DMS153 (cell line): Measurements from ENCODE around the gene ACTL7B.
A peak's percentile ranks its signal among the peaks of the same experiment; 100 is the strongest.
"Not testable (repeated sequence)": the region's sequence is repeated elsewhere in the genome, so short reads cannot be mapped to it uniquely, and the experiment has no call there.

Source experiments
- DNase-seq: peaks from one replicate; lab custom pipeline; 2025; lab: John Stamatoyannopoulos, UW

ACTL7B gene

GRCh38 chr9:108844391-108844790 lies 11.4 kb downstream of the ACTL7B start:
- DNase-seq, result no peak

GRCh38 chr9:108842610-108843295 lies 13.0 kb downstream of the ACTL7B start:
- DNase-seq, result no peak

GRCh38 chr9:108839561-108839960 lies 16.2 kb downstream of the ACTL7B start:
- not testable (repeated sequence) for DNase-seq

- no peak for DNase-seq
Observed at GRCh38 chr9:108838017-108838416, 17.8 kb downstream of the ACTL7B start.

- no peak for DNase-seq
Observed at GRCh38 chr9:108837530-108837929, 18.3 kb downstream of the ACTL7B start.

GRCh38 chr9:108836781-108837180 lies 19.0 kb downstream of the ACTL7B start:
- DNase-seq, result no peak

GRCh38 chr9:108836319-108836718 lies 19.5 kb downstream of the ACTL7B start:
- DNase-seq, result no peak

- no peak for DNase-seq
Observed at GRCh38 chr9:108835831-108836230, 20.0 kb downstream of the ACTL7B start.

GRCh38 chr9:108834959-108835665 lies 20.7 kb downstream of the ACTL7B start:
- DNase-seq, result no peak

GRCh38 chr9:108832179-108832500 lies 23.6 kb downstream of the ACTL7B start:
- DNase-seq, result no peak

- DNase-seq, result no peak
Observed at GRCh38 chr9:108831496-108832178, 24.1 kb downstream of the ACTL7B start.

GRCh38 chr9:108830272-108830671 lies 25.5 kb downstream of the ACTL7B start:
- DNase-seq, result no peak

GRCh38 chr9:108823829-108824228 lies 32.0 kb downstream of the ACTL7B start:
- DNase-seq, result no peak

- DNase-seq, result no peak
Observed at GRCh38 chr9:108816037-108816436, 39.7 kb downstream of the ACTL7B start.

GRCh38 chr9:108815156-108815555 lies 40.6 kb downstream of the ACTL7B start:
- DNase-seq, result no peak

GRCh38 chr9:108813951-108814601 lies 41.7 kb downstream of the ACTL7B start:
- DNase-seq, result peak; percentile 76

- no peak for DNase-seq
Observed at GRCh38 chr9:108812396-108813025, 43.3 kb downstream of the ACTL7B start.

- DNase-seq, result peak; percentile 87
Observed at GRCh38 chr9:108811944-108812343, 43.8 kb downstream of the ACTL7B start.

- DNase-seq, result no peak
Observed at GRCh38 chr9:108809269-108809668, 46.5 kb downstream of the ACTL7B start.
